GM21381 (cell line): Measurements from ENCODE around the gene TNS3.

Source experiments
- ATAC-seq: cut with Tn5 transposase; IDR thresholded peaks from one replicate; pipeline ENCODE4 v1.9.1; 2021; ENCODE audit warnings: mild to moderate bottlenecking, moderate library complexity; ENCODE audit not compliant: unreplicated experiment

The TNS3 gene

DNA sequence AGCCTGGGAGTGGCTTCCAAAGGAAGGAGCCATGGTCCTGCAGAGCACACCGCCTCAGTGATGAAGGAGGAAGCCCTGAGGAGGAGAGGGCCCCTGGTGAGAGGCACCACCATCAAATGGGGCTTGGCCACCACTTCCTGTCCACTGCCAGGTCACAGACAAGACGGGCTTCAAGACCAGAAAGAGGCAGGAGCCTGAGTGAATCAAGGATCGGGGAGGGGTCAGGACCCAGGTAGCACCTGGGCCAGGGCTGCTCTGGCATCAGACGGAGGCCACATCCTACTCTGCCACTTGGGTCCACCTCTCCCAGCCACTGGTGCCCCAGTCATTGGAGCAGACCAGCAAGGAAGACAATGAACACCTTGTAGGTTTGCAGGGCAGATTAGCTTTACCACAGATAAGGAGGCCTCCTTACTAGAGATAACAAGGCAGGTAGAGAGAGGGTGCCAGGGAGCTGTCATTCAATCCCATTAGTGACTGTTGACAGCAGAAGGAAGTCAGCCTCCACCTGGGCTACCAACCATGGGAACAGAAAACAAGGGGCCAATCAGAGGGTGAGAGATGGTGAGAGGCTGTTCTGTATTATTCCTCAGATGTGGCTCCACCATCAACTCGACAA is 143.4 kb downstream of the TNS3 start:
- ATAC-seq, result no peak

DNA sequence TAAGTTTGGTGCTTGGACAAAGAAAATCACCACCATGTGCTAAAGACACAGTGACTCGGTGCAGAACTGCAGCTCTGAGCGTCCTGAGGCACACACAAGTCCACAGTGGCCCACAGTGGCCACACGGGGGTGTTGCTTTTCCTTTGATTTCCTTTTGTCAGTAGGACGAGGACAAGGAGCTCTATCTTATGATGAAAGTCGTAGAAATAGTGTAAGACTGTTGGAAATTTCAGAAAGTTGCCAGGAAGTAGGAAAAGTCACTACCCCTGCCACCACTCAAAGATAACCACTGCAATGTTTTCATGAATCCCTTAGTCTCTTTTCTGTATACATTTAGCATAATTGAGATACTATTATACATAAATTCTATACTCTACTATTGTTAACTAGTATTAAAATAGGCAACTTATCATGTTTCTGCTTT is 146.0 kb downstream of the TNS3 start:
- ATAC-seq, result no peak

DNA sequence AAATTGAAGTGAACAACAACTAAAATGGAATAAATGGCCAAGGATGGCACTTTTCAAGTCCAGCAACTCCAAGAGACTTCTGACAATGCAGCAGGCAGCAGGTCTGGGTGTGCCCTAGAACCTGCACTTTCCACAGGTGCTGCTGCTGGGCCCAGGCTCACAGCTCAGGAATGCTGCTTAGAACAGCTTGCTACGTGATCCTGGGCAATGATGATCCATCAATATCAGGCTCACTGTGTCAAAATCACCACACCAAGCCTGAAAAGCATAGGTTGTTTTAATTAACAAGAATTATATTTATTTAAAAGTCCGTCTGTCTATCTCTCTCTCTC is 148.4 kb downstream of the TNS3 start:
- ATAC-seq, result no peak

DNA sequence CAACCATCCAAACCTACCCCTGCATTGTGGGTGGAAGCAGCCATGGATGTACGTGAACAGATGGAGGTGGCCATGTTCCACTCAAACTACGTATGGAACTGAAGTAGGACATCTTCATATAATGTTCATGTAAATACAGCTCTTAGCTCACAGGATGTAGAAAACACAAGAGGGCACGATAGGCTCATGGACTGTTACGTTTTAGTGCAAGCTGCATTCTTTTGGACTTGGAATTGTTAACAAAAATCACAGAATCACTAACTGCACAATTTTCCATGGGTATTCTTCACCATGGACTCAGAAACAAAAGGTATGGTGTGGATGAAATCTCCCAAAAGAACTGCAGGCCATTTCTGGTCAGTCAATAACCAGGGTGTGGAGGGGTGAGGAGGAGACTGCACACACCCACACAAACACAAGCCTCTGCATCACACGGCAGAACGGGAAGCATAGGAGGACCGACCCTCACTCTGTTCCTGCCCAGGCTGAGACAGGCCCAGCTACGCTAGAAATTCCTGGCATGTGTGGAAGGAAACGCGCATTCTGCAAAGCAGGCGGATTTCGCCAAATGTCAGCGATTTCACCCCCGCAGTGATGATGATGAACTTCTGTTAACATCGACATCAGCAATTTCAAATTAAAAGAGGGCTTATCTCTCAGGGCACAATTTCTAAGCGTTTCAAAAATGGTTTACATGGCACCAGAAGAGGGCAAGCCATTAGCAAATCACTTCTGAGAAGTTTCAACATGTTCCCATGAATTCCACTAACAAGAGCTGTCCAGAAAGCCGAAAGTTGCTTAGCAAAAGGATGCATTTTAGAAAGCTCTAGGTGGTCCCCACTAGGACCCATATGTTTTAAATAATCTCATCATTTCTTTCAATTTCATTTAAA is 149.0 kb downstream of the TNS3 start:
- ATAC-seq, result no peak

DNA sequence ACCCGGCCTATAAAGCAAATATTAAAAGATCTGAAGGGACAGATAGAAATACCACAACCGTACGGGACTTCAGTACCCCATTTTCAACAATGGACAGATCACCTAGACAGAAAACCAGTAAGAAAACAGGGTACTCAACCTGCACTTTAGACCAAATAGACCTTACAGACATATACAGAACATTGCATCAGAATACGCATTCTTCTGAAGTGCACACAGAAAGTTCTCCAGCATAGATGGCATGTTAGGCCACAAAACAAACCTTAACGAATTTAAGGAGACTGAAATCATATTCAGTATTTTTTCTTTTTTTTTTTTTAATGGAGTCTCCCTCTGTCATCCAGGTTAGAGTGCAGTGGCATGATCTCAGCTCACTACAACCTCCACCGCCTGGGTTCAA is 151.5 kb downstream of the TNS3 start:
- ATAC-seq, result no peak

DNA sequence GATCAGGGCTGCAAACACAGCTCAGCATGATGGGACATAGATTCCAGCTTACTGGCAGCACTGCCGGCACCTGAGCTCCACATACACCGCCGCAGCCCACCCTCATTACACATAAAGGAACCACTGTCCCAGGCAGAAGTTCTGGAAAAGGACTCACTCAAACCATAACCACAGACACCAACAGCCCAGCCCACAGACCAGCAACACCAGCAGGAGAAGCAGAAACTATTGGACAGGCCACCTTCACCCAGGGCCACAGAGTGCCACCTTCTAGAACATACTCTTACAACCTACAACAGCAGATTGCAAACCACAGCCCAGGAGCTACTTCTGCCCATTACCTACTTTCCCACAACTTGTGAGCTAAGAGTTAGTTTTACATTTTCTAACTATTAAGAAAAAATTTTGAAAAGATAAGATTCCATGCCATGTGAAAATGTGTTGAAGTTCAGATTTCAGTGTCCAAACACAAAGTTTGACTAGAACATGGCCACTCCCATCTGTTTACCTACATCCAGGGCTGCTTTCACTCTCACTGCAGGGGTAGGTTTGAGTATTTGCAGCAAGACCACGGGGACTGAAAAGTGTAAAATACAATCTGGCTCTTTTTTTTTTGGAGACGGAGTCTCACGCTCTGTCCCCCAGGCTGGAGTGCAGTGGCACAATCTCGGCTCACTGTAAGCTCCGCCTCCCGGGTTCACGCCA is 153.0 kb downstream of the TNS3 start:
- ATAC-seq, result no peak

DNA sequence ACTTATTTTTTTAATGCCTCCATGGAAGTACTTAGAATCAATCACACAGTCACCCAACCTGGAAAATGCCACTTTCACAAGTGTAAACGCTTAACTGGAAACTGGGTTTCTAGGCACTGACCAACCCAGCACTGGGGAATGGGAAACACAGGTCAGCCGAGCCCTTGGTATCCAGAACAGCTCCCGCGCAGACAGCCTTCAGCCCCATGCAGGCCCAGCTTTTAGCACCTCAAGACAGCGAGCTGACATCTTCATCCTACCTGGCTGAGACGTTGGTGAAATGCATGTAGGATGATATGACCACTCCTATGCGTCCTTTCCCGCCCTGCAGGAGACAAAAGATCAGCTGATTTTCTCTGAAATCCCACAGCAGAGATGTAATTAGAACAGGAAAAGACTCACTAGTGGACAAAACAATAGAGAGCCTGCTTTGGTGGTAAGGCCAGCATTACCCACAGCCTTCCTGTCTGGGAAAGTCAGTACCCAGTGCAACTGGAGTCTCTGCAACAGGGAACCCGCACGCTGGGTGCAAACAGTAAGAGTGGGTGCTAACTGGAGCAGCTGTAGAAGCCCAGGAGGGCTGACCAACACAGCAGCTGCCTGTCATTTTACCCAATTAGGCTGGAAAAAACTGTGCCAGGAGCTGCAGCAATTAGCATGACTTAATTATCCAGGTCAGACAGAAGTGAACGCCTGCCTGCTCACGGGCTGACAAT is 153.7 kb downstream of the TNS3 start:
- ATAC-seq, result no peak

DNA sequence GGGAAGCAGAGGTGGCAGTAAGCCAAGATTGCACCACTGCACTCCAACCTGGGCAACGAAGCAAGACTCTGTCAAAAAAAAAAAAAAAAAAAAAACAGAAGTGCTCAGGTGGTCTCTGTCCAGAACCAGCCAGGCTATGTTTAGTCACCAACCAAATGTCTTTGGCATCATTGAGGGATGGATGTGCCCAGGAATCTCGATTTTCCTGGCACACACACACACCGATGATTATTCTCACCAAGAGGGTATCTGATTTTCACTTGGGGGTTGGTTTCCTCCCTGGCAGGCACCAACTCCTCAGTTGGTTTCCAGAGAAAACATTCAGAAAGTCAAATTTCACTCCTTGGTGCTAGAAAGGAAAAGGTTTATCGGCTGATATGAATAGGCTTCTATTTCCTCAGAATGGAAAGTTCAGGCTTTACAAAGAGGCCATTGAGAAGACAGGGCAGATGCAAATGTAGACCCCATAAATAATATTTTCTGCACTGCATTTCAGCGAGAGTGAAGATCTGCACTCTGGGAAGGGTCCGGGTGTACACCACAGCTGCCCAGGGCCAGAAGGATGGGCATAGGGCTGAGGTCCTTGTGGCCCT is 154.8 kb downstream of the TNS3 start:
- ATAC-seq, result no peak

DNA sequence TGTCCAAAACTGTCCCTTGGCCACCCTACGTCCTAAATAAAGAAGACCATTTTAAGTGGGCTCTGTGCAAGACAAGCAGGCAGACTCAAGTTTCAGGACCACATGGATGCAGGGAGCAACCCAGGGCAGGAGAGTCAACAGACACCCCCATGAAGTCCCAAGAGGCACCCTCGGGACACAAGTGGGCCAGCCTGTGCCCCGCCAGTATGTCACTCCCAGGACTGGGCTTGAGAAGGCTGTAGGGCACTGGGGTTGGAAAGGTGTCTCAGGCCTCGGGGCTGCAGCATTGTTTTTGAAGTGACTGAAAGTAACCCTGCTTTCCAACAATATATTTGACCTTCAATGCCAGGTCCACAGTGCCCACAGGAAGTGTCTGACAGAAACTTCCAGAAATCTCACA is 157.4 kb downstream of the TNS3 start:
- ATAC-seq, result no peak

DNA sequence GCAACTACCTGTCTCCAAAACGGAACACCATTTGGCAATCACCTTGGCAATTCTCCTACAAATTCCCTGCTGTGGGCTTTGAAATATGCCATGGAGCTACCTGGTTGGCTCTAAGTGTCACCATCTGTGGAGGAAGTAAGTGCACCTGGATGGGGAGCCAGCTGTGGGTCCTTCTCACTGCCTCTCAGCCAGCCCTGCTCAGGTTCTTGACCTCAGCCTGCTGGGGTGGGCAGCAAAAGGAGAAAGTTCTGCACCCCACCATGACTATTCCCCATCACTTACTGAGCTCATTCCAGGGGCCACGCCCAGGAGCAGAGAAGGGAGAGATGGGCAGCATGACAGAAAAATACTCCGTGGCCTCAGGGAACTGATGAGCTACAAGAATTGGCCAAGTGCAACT is 158.7 kb downstream of the TNS3 start:
- ATAC-seq, result no peak

DNA sequence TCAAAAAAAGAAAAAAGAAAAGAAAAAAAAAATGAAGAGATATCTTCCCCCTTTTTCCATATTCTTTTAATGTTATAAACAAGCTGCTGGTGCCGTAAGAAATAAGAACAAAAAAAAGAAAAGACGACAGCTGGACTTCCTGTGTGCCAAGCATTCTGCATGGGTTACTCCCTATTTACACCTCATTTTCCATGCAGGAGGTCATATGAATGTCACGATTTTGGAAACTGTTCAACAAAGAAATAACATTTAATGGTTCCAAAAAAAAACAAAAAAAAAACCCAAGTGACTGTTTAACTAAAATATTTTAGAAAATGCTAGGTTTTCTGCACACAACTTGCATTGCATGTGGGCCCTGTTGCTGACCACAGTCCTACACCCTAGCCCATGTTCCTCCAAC is 159.3 kb downstream of the TNS3 start:
- no peak for ATAC-seq

DNA sequence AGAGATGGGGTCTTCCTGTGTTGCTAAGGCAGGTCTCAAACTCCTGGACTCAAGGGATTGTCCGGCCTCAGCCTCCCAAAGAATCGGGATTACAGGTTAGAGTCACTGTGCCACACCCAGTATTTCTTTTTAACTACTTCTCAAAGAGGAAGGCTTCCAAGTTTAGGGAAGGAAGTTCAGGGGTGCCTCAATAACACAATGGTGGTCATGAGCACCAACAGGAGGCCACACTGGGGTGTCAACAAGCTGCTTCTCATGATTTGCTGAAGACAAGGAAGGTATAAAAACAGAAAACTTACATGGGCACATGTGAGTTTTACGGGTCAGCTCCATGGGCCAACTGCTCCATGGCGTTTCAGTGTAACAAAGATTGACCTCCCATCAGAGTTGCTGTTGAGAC is 160.5 kb downstream of the TNS3 start:
- ATAC-seq, result no peak

DNA sequence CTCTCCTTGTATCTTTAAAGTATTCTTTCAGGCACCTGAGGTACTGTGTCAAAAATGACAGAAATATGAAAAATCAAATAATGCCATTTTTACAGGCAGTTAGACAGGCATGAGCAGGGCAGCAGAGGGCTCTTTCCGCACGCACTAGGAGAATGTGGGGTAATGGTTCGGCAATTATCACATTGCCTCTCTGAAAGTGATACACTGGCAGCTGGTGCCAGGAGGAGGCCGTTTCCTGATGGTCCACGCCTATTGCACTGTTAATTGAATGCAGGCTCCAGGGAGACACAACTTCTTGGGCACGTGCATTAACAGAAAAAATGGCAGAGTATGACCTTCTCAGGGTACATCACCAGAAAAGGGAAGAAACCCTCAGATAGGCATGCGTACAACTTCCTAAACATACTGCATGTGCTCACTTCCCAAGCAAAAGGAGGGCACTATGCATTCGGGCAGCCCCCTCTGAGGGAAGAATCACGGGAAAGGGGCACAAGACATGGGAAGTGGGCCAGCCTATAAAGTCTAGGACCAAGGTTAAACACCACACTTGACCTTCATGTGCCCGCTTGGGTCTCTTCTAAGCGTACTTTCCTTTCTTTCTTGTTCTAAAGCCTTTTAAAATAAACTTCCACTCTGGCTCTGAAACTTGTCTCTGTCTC is 161.7 kb downstream of the TNS3 start:
- no peak for ATAC-seq

DNA sequence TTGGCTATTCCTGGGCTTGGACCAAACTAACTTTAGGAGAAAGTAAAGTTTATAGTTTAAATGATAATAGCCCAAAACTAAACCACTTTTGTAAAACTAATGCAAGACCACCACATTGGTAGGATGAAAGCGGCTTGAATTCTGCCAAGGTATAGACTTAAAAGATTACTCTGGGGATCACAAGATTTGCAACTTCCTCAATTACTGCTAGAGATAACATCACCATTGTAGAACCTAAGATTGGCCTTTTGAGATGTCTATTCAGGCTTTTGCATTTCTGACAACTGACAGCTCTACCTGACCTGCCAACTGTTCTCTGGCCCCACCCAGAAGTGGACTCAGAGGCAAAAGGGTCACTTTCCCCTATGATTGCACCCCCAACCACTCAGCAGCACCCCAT is 162.4 kb downstream of the TNS3 start:
- no peak for ATAC-seq

DNA sequence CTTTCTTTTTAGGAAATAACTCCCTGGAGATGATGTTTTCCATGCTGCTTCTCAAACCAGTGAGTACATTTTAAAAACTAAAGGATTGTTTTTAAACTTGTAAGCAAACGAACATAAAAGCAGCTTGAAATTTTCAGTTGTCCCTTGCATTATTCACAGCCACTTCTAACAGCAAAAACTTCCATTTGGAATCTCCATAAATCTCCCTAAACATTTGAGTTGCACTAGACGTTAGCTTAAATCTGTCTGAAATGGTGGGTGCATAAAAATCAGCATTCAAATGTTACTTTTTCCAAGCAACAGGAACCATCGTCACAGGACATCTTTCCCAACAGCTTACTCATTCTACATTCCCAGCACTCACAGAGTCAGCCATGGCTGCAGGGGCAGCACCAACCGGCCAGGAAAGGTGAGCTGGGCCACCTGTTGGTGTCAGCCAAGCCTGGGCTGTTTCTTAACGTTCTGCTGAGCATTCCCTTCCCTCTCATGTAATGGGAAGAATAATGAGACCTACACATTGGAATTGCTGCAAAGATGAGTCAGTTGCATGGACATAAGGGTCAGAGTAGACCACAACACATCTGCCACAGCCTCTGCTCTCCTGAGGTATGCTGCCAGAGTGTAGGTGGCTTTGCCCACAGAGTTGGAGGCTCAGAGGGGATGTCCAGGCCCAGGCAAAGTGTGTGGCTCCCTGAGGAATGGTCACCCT is 163.2 kb downstream of the TNS3 start:
- no peak for ATAC-seq

DNA sequence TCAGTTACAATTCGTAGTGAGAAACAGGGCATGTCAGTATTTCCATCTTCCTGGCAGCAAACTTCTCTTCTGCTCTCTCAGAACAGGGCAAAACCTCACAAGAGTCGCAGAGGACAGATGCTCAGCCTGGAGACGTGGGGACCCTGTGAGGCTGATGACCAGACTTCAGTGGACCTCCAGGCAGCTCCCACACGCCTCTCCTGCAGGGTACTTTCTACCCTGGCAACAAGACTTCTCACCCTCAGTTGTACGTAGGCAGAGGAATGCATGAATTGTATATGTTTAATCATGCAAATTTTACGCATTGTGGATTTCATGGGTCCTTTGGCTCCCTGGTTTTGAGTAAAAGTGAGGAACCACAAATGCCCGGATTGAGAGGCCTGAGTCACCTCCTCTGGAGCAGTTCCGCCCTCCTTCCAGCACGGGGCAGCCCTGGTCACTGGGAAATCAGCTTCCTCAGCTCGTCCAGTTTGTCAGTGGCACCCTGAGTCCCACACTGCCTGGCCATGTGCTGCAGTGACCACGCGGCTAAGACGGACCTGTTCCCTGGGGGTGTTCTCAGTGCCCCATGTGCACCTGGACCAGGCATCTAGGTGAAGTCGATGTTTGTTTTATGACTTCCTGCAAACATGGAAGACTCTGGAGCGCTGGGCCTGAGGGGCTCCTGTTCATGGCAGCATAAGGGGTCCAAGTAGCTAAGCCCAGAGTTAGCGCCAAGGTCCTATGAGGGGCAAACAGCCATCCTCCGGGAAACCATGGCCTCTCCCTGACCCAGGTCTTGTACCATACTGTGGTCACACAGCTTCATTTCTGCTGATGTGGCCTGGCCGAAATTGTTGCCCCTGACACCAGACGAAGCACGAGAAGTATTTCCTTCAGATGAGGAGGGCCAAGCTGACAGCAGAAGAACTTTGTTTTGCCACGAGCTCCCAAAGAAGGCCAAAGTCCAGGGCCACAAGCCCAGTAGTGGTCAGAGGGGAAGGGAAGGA is 165.1 kb downstream of the TNS3 start:
- ATAC-seq, result no peak

DNA sequence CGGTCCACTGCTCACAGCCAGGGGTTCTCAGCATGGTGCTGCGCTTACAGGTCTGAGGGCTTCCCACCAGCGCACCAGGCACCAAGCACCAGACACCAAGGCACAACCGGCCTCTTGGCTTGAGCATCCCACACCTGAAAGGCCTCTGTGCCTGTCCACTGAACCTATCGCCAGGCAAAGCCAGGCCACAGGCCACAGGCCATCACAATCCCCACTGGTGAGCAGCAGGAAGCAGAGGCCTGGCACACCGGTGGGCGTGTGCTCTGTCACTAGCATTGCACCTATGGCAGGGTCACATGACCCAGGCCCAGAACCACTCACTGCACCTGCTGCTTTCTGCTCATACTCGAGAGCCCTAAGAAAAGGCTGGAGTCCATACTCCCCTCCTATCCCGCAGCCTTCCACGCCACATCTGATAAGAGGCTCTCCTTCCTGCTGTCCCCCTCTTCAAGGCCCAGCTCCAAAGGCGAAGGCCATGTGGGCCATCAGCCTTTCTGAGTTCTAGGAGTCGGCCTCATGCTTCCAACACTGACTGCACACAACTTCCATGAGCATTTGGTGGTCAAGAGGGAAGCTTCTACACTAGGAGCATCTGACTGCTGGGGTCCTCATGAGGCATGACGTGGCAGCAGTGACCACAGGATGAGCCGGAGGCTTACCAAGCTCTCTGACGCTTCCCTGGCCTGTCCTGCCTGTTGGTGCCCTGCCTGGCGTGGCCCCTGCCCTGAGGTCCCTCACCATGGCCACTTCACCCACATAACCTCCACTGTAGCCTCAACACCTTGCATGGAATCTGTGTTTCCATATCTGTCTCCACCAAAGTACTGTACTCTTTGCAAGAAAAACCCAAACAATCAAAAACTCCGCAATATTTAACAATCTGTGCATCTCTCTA is 166.3 kb downstream of the TNS3 start:
- no peak for ATAC-seq
